H1 (cell line): ENCODE data around the gene AIMP1. TPM values are rescaled to one million over a fixed set of nuclear protein-coding genes. Genes with fewer than 3 reads are reported as not detected.

ENCODE experiments used
- CBX8 ChIP-seq: fragments of 300-800, 300-1000 bp; sonication (generic); IDR thresholded peaks from 2 replicates; pipeline ENCODE4 v1.7.1; 2016; ENCODE audit warnings: low read depth, low read length, borderline replicate concordance
- CREB1 ChIP-seq: IDR thresholded peaks from 2 replicates; pipeline ENCODE4 v1.6.1; 2012; ENCODE audit warnings: inconsistent platforms
- FOSL1 ChIP-seq: IDR thresholded peaks from 2 replicates; pipeline ENCODE4 v1.6.1; 2011; ENCODE audit warnings: mild to moderate bottlenecking, low read depth, low read length, moderate library complexity; ENCODE audit not compliant: insufficient read depth
- JUN ChIP-seq: IDR thresholded peaks from 2 replicates; pipeline ENCODE4 v1.6.1; 2011; ENCODE audit warnings: low read depth, mild to moderate bottlenecking, improper control_type of control experiment, low read length
- JUND ChIP-seq: IDR thresholded peaks from 2 replicates; pipeline ENCODE4 v1.6.1; 2011; ENCODE audit warnings: mild to moderate bottlenecking, improper control_type of control experiment, low read length
- KDM4A ChIP-seq: IDR thresholded peaks from one replicate; pipeline ENCODE4 v1.7.1; 2012; ENCODE audit warnings: low read depth, mild to moderate bottlenecking, moderate library complexity, low read length, inconsistent platforms; ENCODE audit not compliant: severe bottlenecking
- SAP30 ChIP-seq: fragments of 300-600 bp; sonication (generic); IDR thresholded peaks from 2 replicates; pipeline ENCODE4 v1.7.1; 2012; ENCODE audit warnings: low read length, moderate library complexity, mild to moderate bottlenecking, inconsistent platforms; ENCODE audit not compliant: insufficient read depth, insufficient replicate concordance
- TAF7 ChIP-seq: optimal IDR thresholded peaks from 2 replicates; pipeline ENCODE3; 2011; ENCODE audit warnings: low read depth, mild to moderate bottlenecking, inconsistent platforms, low read length, moderate library complexity, borderline replicate concordance
- polyA plus RNA-seq, 7 experiments: library from polyadenylated mRNA; depleted of rRNA in 3 of 7; stranded (reverse) in 5 of 7; unstranded in 2 of 7; fragments of >200 nt in 5 of 7; fragments of 200-250 nt in 2 of 7; gene quantifications; 1 replicate in 5 of 7; 2 replicates in 1 of 7; 4 replicates in 1 of 7; pipeline versions ENCODE4 v1.2.1 to v1.2.3, GENCODE V29; 2011 to 2013; ENCODE audit warnings: missing spikeins in 2 of 7, mixed read lengths in 2 of 7
- total RNA-seq: library from RNA; stranded (reverse); fragmentation: NEBNext Ultra II Directional; extraction: Animal tissue kit (Norgen Biotek cat#: 25700); gene quantifications from 2 replicates; pipeline ENCODE4 v1.2.1, GENCODE V29; 2021
- TF ChIP-seq, protein P1 (sequence below): fragments of 300-600 bp; sonication (generic); IDR thresholded peaks from 2 replicates; pipeline ENCODE4 v1.7.1; 2012; ENCODE audit warnings: low read length, moderate library complexity, mild to moderate bottlenecking, inconsistent platforms; ENCODE audit not compliant: insufficient replicate concordance

AIMP1 gene
- total and polyA plus RNA-seq, 2 of the 8 experiments (the other 6 are each of a cell fraction or from before 2014, with no cell fraction given) = 7.9 to 54.6 TPM

DNA sequence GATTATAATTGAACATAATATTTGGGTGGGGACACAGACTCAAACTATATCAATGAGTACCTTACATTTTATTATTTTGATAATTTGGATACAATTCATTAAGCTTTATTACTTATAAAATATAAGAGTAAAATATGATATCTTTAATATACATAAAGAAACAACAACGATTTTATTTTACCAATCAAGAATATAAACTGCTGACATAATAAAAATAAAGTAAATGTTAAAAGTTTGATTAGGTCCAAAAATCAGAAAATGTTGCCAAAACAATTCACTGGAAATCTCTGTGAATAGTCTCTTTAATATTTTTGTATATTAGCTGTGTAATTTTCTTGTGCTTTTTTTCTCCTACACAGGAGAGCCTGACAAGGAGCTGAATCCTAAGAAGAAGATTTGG lies 30.8 kb downstream of the AIMP1 start (continued):
- TF ChIP-seq, protein P1, sequence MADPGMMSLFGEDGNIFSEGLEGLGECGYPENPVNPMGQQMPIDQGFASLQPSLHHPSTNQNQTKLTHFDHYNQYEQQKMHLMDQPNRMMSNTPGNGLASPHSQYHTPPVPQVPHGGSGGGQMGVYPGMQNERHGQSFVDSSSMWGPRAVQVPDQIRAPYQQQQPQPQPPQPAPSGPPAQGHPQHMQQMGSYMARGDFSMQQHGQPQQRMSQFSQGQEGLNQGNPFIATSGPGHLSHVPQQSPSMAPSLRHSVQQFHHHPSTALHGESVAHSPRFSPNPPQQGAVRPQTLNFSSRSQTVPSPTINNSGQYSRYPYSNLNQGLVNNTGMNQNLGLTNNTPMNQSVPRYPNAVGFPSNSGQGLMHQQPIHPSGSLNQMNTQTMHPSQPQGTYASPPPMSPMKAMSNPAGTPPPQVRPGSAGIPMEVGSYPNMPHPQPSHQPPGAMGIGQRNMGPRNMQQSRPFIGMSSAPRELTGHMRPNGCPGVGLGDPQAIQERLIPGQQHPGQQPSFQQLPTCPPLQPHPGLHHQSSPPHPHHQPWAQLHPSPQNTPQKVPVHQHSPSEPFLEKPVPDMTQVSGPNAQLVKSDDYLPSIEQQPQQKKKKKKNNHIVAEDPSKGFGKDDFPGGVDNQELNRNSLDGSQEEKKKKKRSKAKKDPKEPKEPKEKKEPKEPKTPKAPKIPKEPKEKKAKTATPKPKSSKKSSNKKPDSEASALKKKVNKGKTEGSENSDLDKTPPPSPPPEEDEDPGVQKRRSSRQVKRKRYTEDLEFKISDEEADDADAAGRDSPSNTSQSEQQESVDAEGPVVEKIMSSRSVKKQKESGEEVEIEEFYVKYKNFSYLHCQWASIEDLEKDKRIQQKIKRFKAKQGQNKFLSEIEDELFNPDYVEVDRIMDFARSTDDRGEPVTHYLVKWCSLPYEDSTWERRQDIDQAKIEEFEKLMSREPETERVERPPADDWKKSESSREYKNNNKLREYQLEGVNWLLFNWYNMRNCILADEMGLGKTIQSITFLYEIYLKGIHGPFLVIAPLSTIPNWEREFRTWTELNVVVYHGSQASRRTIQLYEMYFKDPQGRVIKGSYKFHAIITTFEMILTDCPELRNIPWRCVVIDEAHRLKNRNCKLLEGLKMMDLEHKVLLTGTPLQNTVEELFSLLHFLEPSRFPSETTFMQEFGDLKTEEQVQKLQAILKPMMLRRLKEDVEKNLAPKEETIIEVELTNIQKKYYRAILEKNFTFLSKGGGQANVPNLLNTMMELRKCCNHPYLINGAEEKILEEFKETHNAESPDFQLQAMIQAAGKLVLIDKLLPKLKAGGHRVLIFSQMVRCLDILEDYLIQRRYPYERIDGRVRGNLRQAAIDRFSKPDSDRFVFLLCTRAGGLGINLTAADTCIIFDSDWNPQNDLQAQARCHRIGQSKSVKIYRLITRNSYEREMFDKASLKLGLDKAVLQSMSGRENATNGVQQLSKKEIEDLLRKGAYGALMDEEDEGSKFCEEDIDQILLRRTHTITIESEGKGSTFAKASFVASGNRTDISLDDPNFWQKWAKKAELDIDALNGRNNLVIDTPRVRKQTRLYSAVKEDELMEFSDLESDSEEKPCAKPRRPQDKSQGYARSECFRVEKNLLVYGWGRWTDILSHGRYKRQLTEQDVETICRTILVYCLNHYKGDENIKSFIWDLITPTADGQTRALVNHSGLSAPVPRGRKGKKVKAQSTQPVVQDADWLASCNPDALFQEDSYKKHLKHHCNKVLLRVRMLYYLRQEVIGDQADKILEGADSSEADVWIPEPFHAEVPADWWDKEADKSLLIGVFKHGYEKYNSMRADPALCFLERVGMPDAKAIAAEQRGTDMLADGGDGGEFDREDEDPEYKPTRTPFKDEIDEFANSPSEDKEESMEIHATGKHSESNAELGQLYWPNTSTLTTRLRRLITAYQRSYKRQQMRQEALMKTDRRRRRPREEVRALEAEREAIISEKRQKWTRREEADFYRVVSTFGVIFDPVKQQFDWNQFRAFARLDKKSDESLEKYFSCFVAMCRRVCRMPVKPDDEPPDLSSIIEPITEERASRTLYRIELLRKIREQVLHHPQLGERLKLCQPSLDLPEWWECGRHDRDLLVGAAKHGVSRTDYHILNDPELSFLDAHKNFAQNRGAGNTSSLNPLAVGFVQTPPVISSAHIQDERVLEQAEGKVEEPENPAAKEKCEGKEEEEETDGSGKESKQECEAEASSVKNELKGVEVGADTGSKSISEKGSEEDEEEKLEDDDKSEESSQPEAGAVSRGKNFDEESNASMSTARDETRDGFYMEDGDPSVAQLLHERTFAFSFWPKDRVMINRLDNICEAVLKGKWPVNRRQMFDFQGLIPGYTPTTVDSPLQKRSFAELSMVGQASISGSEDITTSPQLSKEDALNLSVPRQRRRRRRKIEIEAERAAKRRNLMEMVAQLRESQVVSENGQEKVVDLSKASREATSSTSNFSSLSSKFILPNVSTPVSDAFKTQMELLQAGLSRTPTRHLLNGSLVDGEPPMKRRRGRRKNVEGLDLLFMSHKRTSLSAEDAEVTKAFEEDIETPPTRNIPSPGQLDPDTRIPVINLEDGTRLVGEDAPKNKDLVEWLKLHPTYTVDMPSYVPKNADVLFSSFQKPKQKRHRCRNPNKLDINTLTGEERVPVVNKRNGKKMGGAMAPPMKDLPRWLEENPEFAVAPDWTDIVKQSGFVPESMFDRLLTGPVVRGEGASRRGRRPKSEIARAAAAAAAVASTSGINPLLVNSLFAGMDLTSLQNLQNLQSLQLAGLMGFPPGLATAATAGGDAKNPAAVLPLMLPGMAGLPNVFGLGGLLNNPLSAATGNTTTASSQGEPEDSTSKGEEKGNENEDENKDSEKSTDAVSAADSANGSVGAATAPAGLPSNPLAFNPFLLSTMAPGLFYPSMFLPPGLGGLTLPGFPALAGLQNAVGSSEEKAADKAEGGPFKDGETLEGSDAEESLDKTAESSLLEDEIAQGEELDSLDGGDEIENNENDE = no peak
- TF ChIP-seq TAF7 = no peak
- no peak for TF ChIP-seq JUN
- no peak for TF ChIP-seq JUND
- TF ChIP-seq CREB1 = no peak
- TF ChIP-seq KDM4A = no peak
- no peak for TF ChIP-seq FOSL1
- TF ChIP-seq CBX8 = no peak
- TF ChIP-seq SAP30 = no peak
- TF ChIP-seq, all 59 proteins: peak for 0
